MM.1S (cell line): ENCODE measurements around the gene DMRTB1.

ENCODE experiments used
- EZH2 ChIP-seq: fragments of 300-600 bp; sonication (generic); optimal IDR thresholded peaks from 2 replicates; pipeline ENCODE3; 2017; ENCODE audit warnings: low read depth, mild to moderate bottlenecking, antibody characterized with exemption, low read length, mixed read lengths
- EZH2phosphoT487 ChIP-seq: fragments of 300-600 bp; sonication (generic); IDR thresholded peaks from 2 replicates; pipeline ENCODE4 v1.6.1; 2018; ENCODE audit warnings: antibody characterized with exemption, low read length
- TF ChIP-seq, protein P1 (sequence below): fragments of 300-600 bp; sonication (generic); IDR thresholded peaks from 2 replicates; pipeline ENCODE4 v1.5.1; 2016; ENCODE audit warnings: antibody characterized with exemption, low read length, mixed read lengths

DNA sequence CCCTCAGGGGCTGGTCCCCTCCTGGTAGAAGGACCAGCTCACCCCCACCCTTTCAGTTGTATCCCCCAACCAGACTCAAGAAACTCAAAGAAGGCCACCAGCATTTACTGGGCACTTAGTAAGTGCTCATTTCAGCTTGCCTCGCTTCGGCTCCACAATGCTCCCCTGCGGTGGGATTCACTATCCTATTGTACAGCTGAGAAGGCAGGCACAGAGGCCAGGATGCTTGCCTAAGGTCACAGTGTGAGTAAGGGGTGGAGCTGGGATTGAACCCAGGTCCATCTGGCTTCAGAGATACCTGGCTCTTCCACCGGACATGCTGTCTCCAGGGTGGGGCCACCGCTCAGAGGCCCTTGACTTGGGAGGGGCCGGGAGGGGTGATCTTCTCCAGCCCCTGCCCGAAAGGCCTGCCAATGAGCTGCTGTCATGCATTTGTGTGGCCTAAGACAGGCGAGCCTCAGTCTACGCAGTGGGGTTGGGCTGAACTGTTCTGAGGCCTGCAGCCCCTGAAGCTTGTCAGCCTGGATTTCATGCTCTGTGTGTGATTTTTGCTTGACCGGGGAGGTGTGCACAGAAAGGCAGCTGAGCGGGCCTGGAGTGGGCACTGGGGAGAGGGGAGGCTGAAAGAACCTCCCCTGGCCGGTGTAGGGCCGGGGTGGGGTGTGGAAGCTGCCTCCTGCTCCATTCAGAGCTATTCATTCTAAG is 48.1 kb downstream of the DMRTB1 start:
- TF ChIP-seq, protein P1, sequence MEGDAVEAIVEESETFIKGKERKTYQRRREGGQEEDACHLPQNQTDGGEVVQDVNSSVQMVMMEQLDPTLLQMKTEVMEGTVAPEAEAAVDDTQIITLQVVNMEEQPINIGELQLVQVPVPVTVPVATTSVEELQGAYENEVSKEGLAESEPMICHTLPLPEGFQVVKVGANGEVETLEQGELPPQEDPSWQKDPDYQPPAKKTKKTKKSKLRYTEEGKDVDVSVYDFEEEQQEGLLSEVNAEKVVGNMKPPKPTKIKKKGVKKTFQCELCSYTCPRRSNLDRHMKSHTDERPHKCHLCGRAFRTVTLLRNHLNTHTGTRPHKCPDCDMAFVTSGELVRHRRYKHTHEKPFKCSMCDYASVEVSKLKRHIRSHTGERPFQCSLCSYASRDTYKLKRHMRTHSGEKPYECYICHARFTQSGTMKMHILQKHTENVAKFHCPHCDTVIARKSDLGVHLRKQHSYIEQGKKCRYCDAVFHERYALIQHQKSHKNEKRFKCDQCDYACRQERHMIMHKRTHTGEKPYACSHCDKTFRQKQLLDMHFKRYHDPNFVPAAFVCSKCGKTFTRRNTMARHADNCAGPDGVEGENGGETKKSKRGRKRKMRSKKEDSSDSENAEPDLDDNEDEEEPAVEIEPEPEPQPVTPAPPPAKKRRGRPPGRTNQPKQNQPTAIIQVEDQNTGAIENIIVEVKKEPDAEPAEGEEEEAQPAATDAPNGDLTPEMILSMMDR = no peak
- TF ChIP-seq EZH2 = no peak
- TF ChIP-seq EZH2phosphoT487 = no peak
